Tibial nerve (tissue), 4 donors: Measurements from ENCODE around the gene TBC1D5. TPM values are rescaled to one million over a fixed set of nuclear protein-coding genes. Genes with fewer than 3 reads are reported as not detected.

Experiments
- DNase-seq, 2 donors: peaks; one replicate each; pipeline ENCODE4 v3.0.0-alpha.2; 2019; ENCODE audit warnings: low spot score in 2 of 2
- H3K27ac ChIP-seq, 4 donors: fragments of 200-600 bp; sonication (generic) in 3 of 4; one replicate each; pipeline ENCODE4 v1.5.1; 2017 to 2019; ENCODE audit warnings: mild to moderate bottlenecking in 1 of 4
- H3K27me3 ChIP-seq, 2 donors: fragments of 200-600 bp; sonication (generic) in 1 of 2; one replicate each; pipeline versions ENCODE4 v1.5.1 to v1.6.0; 2017 to 2019
- H3K36me3 ChIP-seq, 3 donors: fragments of 200-600 bp; sonication (generic); one replicate each; pipeline ENCODE4 v1.5.1; 2018 to 2019
- H3K4me1 ChIP-seq, 4 donors: fragments of 200-600 bp; sonication (generic) in 3 of 4; one replicate each; pipeline ENCODE4 v1.5.1; 2017 to 2019
- H3K4me3 ChIP-seq, 4 donors: fragments of 200-600 bp; sonication (generic) in 3 of 4; one replicate each; pipeline ENCODE4 v1.5.1; 2017 to 2019; ENCODE audit warnings: mild to moderate bottlenecking in 1 of 4, moderate library complexity in 1 of 4
- H3K9me3 ChIP-seq, 4 donors: fragments of 200-600 bp; sonication (generic) in 3 of 4; one replicate each; pipeline ENCODE4 v1.5.1; 2017 to 2019
- EP300 ChIP-seq, 2 donors: sonication (generic); formaldehyde crosslinking; IDR thresholded peaks; one replicate each; pipeline ENCODE4 v1.6.1; 2017; ENCODE audit warnings: antibody characterized with exemption in 2 of 2, mild to moderate bottlenecking in 1 of 2
- POLR2A ChIP-seq, 2 donors: fragments of 450-650 bp; IDR thresholded peaks; one replicate each; pipeline ENCODE4 v1.6.1; 2017; ENCODE audit warnings: antibody characterized with exemption in 2 of 2, mild to moderate bottlenecking in 2 of 2, moderate library complexity in 2 of 2
- WGBS, 2 donors: methylation state at CpG; one replicate each; pipeline ENCODE4 v1.1.5; 2018; 5-methylcytosine and 5-hydroxymethylcytosine counted together
- total RNA-seq, 4 donors: library from RNA; depleted of rRNA; stranded (reverse); fragments of >200 nt; gene quantifications; one replicate each; pipeline ENCODE4 v1.1.0, GENCODE V29; 2016
- TF ChIP-seq, protein P1 (sequence below), 5 experiments: fragments of 200-600 bp in 3 of 5; fragments of 450-650 bp in 2 of 5; sonication (generic) in 3 of 5; IDR thresholded peaks; one replicate each; pipeline ENCODE4 v1.5.1; 2016 to 2019; ENCODE audit warnings: antibody characterized with exemption in 5 of 5, mild to moderate bottlenecking in 3 of 5, moderate library complexity in 2 of 5

Gene TBC1D5
- total RNA-seq, 4 donors from 2014 or later = 55.2 to 128 (median 79.4) TPM

DNA sequence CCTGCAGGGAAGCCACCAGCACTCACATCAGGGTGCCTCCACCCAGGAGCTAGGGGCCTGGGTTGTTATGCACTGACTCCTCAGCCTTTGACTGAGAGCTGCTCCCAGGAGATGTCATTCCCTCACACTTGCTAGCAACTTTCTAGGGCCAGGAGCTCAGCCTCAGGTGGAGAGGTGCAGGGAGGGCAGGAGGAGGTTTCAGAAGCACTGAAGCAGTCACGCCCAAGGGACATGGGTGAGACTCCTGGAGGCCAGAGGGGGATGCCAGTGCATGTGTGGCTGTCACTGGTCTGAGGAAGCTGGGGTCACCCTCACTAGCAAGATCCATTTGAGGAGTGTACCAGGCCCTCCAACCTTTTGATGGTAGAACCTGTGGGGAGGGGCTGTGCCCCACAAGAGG is 586.5 kb downstream of the TBC1D5 start:
- peaks cover 0 to 98% (median 8%) of the 10 kb centered on the region in 3 donors for H3K36me3 ChIP-seq
- TF ChIP-seq, protein P1, sequence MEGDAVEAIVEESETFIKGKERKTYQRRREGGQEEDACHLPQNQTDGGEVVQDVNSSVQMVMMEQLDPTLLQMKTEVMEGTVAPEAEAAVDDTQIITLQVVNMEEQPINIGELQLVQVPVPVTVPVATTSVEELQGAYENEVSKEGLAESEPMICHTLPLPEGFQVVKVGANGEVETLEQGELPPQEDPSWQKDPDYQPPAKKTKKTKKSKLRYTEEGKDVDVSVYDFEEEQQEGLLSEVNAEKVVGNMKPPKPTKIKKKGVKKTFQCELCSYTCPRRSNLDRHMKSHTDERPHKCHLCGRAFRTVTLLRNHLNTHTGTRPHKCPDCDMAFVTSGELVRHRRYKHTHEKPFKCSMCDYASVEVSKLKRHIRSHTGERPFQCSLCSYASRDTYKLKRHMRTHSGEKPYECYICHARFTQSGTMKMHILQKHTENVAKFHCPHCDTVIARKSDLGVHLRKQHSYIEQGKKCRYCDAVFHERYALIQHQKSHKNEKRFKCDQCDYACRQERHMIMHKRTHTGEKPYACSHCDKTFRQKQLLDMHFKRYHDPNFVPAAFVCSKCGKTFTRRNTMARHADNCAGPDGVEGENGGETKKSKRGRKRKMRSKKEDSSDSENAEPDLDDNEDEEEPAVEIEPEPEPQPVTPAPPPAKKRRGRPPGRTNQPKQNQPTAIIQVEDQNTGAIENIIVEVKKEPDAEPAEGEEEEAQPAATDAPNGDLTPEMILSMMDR (IDR thresholded peaks at IDR 0.05) = no peak
- no peak for TF ChIP-seq POLR2A (IDR thresholded peaks at IDR 0.05)
- no peak for TF ChIP-seq EP300 (IDR thresholded peaks at IDR 0.05)
- H3K4me3 ChIP-seq = no peak overlapping the region
- H3K27ac ChIP-seq = no peak overlapping the region
- peaks cover 0 to 52% (median 4%) of the 10 kb centered on the region in 4 donors for H3K9me3 ChIP-seq
- H3K4me1 ChIP-seq = no peaks in the 10 kb centered on the region
- WGBS, 2 donors = 94 to 100% methylated on average over 1 of the region's 1 CpG
- DNase-seq = no peak
- no peaks in the 10 kb centered on the region for H3K27me3 ChIP-seq

GRCh38 chr3:17154941-17155340 is 587.5 kb downstream of the TBC1D5 start:
- Histone ChIP-seq H3K4me3 (no peak overlapping the region), H3K27ac (no peak overlapping the region), H3K27me3 (no peaks in the 10 kb centered on the region), H3K4me1 (no peaks in the 10 kb centered on the region), H3K9me3 (peaks cover 0 to 58% (median 4%) of the 10 kb centered on the region in 4 donors), H3K36me3 (peaks cover 0 to 89% (median 3%) of the 10 kb centered on the region in 3 donors)
- TF ChIP-seq, protein P1 (IDR thresholded peaks at IDR 0.05) = no peak
- TF ChIP-seq EP300 (IDR thresholded peaks at IDR 0.05) = no peak
- no peak for TF ChIP-seq POLR2A (IDR thresholded peaks at IDR 0.05)
- 86 to 93% methylated on average over 10 of the region's 10 CpGs for WGBS, 2 donors
- DNase-seq = no peak

DNA sequence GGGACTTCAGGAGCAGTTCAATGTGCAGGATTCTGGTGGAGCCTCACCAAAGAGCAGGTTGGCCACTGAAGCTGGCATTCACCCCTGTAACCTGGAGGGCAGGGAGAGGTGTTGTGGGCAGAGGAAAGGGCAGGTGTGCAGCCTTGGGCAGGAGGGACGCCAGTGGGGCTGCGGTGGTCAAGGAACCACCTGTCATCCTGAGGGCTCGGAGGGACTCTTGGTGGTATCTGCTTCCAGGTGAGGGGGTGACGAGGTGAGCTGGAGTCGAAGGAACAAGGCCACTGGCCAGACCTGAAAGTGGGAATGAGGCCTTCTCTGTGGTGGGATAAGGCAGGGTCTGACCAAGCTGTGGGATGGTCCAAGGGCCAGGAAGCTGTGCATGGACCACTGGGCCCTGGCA is 588.2 kb downstream of the TBC1D5 start:
- DNase-seq = no peak
- Histone ChIP-seq H3K36me3 (peaks cover 0 to 82% (median 3%) of the 10 kb centered on the region in 3 donors), H3K9me3 (peaks cover 0 to 58% (median 4%) of the 10 kb centered on the region in 4 donors), H3K4me3 (no peak overlapping the region), H3K27me3 (no peaks in the 10 kb centered on the region), H3K4me1 (no peaks in the 10 kb centered on the region), H3K27ac (no peak overlapping the region)
- 96 to 100% methylated on average over 5 of the region's 5 CpGs for WGBS, 2 donors
- TF ChIP-seq POLR2A (IDR thresholded peaks at IDR 0.05) (no peak), EP300 (IDR thresholded peaks at IDR 0.05) (no peak)

DNA sequence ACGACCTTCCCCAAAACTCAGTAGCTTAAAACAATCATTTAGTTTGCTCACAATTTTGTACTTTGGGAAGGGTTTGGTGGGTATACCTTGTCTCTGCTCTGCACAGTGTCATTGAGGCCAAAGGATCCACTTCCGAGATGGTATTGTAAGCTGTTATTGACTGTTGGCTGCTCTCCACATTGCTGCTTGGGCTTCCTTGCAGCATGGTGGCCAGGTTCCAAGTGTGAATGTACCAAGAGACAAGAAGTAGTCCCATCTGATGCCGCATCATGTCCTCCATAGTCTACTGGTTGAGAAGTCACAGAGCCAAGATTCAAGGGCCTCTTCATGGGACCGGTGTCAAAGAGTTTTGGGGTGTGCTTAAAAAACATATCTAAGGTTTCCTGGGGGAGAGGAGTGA is 589.2 kb downstream of the TBC1D5 start:
- TF ChIP-seq EP300 (IDR thresholded peaks at IDR 0.05) (no peak), POLR2A (IDR thresholded peaks at IDR 0.05) (no peak)
- TF ChIP-seq, protein P1 (IDR thresholded peaks at IDR 0.05) = no peak
- Histone ChIP-seq H3K9me3 (peaks cover 0 to 58% (median 4%) of the 10 kb centered on the region in 4 donors), H3K27me3 (no peaks in the 10 kb centered on the region), H3K36me3 (peaks cover 0 to 72% (median 3%) of the 10 kb centered on the region in 3 donors), H3K27ac (no peak overlapping the region), H3K4me3 (no peak overlapping the region), H3K4me1 (no peaks in the 10 kb centered on the region)
- no peak for DNase-seq
- whole genome bisulfite sequencing, 2 donors = 98 to 100% methylated on average over 4 of the region's 4 CpGs

DNA sequence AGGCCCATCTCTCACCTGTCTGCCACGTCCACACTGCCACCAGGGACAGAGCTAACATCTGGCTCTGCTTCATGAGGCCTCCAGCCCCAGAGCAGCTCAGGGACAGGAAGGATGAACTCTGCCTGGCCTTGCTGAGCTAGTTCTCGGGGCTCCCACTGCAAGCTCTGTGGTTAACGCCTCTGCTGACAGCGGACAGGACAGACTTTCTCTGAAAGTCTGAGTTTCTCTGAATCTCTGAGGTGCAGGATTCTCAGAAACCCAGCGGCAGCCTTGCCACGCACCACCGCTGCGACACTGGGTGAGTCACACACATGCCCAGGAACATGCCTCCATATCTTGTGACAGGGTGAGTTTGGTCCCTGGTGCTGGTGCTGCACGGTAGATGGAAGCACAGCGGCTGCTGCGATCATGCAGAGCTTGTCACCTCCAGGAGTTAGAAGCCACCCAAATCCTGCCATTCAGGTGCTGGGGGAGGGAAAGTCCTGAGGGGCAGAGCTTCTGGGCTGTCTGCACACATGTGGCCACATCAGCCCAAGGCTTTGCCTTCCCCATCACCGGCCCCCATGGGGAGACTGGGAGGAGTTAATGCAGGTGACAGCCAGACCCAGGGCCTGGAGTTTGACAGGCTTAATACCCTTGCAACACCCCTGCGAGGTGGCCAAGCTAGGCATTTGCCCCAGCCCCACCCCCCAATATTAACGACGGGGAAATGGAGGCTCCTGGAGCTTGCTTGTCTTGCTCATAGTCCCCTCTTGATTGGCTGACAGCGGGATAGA is 590.6 kb downstream of the TBC1D5 start:
- no peak for DNase-seq
- H3K4me3 ChIP-seq = no peak overlapping the region
- peaks cover 0 to 58% (median 4%) of the 10 kb centered on the region in 4 donors for H3K9me3 ChIP-seq
- no peak for TF ChIP-seq EP300 (IDR thresholded peaks at IDR 0.05)
- WGBS, 2 donors = 85 to 87% methylated on average over 14 of the region's 16 CpGs
- no peaks in the 10 kb centered on the region for H3K4me1 ChIP-seq
- H3K36me3 ChIP-seq = peaks cover 0 to 59% (median 3%) of the 10 kb centered on the region in 3 donors
- H3K27me3 ChIP-seq = no peaks in the 10 kb centered on the region
- H3K27ac ChIP-seq = no peak overlapping the region

DNA sequence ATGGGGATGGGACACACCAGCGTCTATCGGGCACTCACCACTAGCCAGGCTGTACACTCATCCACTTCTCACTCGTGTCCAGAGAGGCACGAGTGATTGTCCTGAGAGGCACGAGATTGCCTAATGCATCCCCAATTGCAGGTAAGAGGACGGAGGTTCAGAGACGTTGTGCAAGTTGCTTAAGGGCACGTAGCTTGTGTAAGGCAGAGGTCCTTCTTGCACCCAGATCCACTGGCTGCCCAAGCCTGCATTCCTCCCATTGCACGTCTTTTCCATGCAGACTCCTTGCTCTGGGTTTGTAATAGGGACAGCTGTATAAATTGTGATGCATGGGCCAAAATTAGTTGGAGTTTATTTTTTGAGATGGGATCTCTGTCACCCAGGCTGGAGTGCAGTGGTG is 593.4 kb downstream of the TBC1D5 start:
- 82 to 88% methylated on average over 9 of the region's 9 CpGs for WGBS, 2 donors
- Histone ChIP-seq H3K27ac (no peak overlapping the region), H3K4me1 (no peaks in the 10 kb centered on the region), H3K27me3 (no peaks in the 10 kb centered on the region), H3K9me3 (peaks cover 0 to 40% (median 4%) of the 10 kb centered on the region in 4 donors), H3K36me3 (peaks cover 0 to 32% (median 0%) of the 10 kb centered on the region in 3 donors), H3K4me3 (no peak overlapping the region)
- DNase-seq = no peak
- TF ChIP-seq EP300 (IDR thresholded peaks at IDR 0.05) = no peak
- TF ChIP-seq POLR2A (IDR thresholded peaks at IDR 0.05) = no peak
- TF ChIP-seq, protein P1 (IDR thresholded peaks at IDR 0.05) = no peak
